ENCODE data around the gene HSD17B11.
"Not testable (repeated sequence)": the region's sequence is repeated elsewhere in the genome, so short reads cannot be mapped to it uniquely, and the experiment has no call there.

- TF ChIP-seq MAX (IDR thresholded peaks at IDR 0.05; ENCODE audit: low read depth, low read length); POLR2A (IDR thresholded peaks at IDR 0.05; ENCODE audit: extremely low read depth, insufficient read length): not testable (repeated sequence)
Measured at GRCh38 chr4:87424099-87424543, 33.1 kb upstream of the HSD17B11 start.
